HG02840 (cell line): ENCODE data around the gene DYTN.

Experiments used
- ATAC-seq: cut with Tn5 transposase; IDR thresholded peaks from one replicate; pipeline ENCODE4 v1.9.1; 2021; ENCODE audit warnings: mild to moderate bottlenecking, moderate library complexity, moderate number of reproducible peaks; ENCODE audit not compliant: unreplicated experiment, low FRiP score

DYTN gene

GRCh38 chr2:206615417-206616089 is 102.6 kb downstream of the DYTN start:
- no peak for ATAC-seq

GRCh38 chr2:206614811-206615210 is 103.4 kb downstream of the DYTN start:
- no peak for ATAC-seq

- no peak for ATAC-seq
Observed at GRCh38 chr2:206611736-206612135, 106.5 kb downstream of the DYTN start.

- no peak for ATAC-seq
Observed at GRCh38 chr2:206611191-206611590, 107.0 kb downstream of the DYTN start.

- no peak for ATAC-seq
Observed at GRCh38 chr2:206610451-206610850, 107.7 kb downstream of the DYTN start.

- no peak for ATAC-seq
Observed at GRCh38 chr2:206603243-206603642, 115.0 kb downstream of the DYTN start.
